ENCODE measurements around the gene FAM83D.

- TF ChIP-seq CTCF (IDR thresholded peaks at IDR 0.05) (no peak), POLR2AphosphoS5 (IDR thresholded peaks at IDR 0.05; ENCODE audit: insufficient read depth in 1 of 2, low read depth in 1 of 2) (no peak), POLR2A (IDR thresholded peaks at IDR 0.05) (no peak)
These were observed 11.8 kb downstream of the FAM83D start for GRCh38 chr20:38937978-38938473.

All from vagina (tissue), 2 donors.